ENCODE results near the gene TUBB. TPM values are rescaled to one million over a fixed set of nuclear protein-coding genes. Genes with fewer than 3 reads are reported as not detected.

The TUBB gene
- polyA plus RNA-seq, 1 of the 3 experiments (the other 2 are of a cell fraction) = 1,037 TPM

DNA sequence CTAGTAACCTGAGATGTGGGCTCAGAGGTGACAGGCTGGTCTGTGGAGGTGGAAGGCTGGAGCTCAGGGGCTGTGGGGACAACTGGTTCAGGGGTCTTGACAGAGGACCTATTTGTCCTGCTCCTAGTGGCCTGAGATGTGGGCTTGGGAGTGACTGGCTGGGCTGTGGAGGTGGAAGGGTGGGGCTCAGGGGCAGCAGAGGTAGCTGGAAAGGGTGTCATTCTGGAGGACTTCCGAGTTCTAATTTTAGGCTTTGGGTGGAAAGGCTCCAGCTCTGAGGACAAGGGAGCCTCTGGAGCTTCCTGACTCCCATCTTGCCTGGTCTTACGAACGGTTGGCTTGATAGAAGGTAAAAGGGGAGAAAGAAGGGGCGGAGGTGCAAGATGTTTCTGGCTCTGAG lies 14.5 kb upstream of the TUBB start (continued):
- TF ChIP-seq EP300 (IDR thresholded peaks at IDR 0.05; ENCODE audit: borderline replicate concordance in 1 of 2, low read depth in 1 of 2, low read length in 1 of 2) (no peak), RCOR1 (IDR thresholded peaks at IDR 0.05; ENCODE audit: low read length) (no peak)
- TF ChIP-seq, protein P1, sequence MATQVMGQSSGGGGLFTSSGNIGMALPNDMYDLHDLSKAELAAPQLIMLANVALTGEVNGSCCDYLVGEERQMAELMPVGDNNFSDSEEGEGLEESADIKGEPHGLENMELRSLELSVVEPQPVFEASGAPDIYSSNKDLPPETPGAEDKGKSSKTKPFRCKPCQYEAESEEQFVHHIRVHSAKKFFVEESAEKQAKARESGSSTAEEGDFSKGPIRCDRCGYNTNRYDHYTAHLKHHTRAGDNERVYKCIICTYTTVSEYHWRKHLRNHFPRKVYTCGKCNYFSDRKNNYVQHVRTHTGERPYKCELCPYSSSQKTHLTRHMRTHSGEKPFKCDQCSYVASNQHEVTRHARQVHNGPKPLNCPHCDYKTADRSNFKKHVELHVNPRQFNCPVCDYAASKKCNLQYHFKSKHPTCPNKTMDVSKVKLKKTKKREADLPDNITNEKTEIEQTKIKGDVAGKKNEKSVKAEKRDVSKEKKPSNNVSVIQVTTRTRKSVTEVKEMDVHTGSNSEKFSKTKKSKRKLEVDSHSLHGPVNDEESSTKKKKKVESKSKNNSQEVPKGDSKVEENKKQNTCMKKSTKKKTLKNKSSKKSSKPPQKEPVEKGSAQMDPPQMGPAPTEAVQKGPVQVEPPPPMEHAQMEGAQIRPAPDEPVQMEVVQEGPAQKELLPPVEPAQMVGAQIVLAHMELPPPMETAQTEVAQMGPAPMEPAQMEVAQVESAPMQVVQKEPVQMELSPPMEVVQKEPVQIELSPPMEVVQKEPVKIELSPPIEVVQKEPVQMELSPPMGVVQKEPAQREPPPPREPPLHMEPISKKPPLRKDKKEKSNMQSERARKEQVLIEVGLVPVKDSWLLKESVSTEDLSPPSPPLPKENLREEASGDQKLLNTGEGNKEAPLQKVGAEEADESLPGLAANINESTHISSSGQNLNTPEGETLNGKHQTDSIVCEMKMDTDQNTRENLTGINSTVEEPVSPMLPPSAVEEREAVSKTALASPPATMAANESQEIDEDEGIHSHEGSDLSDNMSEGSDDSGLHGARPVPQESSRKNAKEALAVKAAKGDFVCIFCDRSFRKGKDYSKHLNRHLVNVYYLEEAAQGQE (IDR thresholded peaks at IDR 0.05; ENCODE audit: low read depth, low read length) = no peak

- peaks cover 15 to 27% of the 10 kb centered on the region in 2 experiments for H3K36me3 ChIP-seq (replicated peaks in 1 of 2; ENCODE audit: control insufficient read depth in 1 of 2, insufficient read depth in 2 of 2, low read length in 1 of 2)
- no peak for DNase-seq
- H3K9me2 ChIP-seq = no peaks in the 10 kb centered on the region
- ChIA-PET POLR2A (interaction anchor here (0.6 to 1.4 kb wide), 2 partner anchors 15 to 1421 kb away, joined by 3 to 4 read pairs; partner anchors contain the start of gene ATF6B), CTCF (interaction anchor here (1.3 to 42.4 kb wide), 2 partner anchors 22 to 23 kb away, joined by 3 to 838 read pairs; partner anchors contain the start of genes DHX16, NRM and PPP1R18)
- H3K9me3 ChIP-seq = no peaks in the 10 kb centered on the region
- H3F3A ChIP-seq (replicated peaks; ENCODE audit: insufficient read depth) = peaks cover 5% of the 10 kb centered on the region
- no peak overlapping the region for H3K9ac ChIP-seq
- whole genome bisulfite sequencing (ENCODE audit: low lambda C conversion rate) = 83% methylated on average over 3 of the region's 6 CpGs
- no peak overlapping the region for H3K4me3 ChIP-seq (ENCODE audit: low read depth in 2 of 2, low read length in 1 of 2)
- H3K27ac ChIP-seq (ENCODE audit: low read depth in 2 of 2, low read length in 1 of 2) = no peak overlapping the region
- H3K79me2 ChIP-seq (ENCODE audit: insufficient read depth) = no peaks in the 10 kb centered on the region
- H4K20me1 ChIP-seq (ENCODE audit: insufficient read depth) = no peaks in the 10 kb centered on the region
- no peaks in the 10 kb centered on the region for H3K4me1 ChIP-seq (ENCODE audit: control insufficient read depth in 1 of 2, insufficient read depth in 2 of 2, low read depth in 1 of 2, low read length in 1 of 2)
- TF ChIP-seq FOXJ3 (CRISPR knock-in tag; IDR thresholded peaks at IDR 0.05) = no peak
- no peak for TF ChIP-seq EZH2phosphoT487 (IDR thresholded peaks at IDR 0.05; ENCODE audit: borderline replicate concordance, low read depth)
- no peak for TF ChIP-seq MEF2A (IDR thresholded peaks at IDR 0.05; ENCODE audit: borderline replicate concordance, low read depth)
- no peak for TF ChIP-seq POLR2AphosphoS5 (IDR thresholded peaks at IDR 0.05; ENCODE audit: low read depth, low read length)
- TF ChIP-seq RCOR1 (IDR thresholded peaks at IDR 0.05; ENCODE audit: low read length) = no peak
- no peak for TF ChIP-seq EP300 (IDR thresholded peaks at IDR 0.05; ENCODE audit: borderline replicate concordance in 1 of 2, low read depth in 1 of 2, low read length in 1 of 2)
- no peak for TF ChIP-seq TCF12 (IDR thresholded peaks at IDR 0.05)
- TF ChIP-seq SIN3A (IDR thresholded peaks at IDR 0.05; ENCODE audit: borderline replicate concordance, low read depth, low read length) = no peak
- TF ChIP-seq SMC3 (IDR thresholded peaks at IDR 0.05; ENCODE audit: low read depth, low read length) = no peak
- TF ChIP-seq, protein P2, sequence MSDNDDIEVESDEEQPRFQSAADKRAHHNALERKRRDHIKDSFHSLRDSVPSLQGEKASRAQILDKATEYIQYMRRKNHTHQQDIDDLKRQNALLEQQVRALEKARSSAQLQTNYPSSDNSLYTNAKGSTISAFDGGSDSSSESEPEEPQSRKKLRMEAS (IDR thresholded peaks at IDR 0.05; ENCODE audit: low read depth) = no peak
- no peak for TF ChIP-seq ZBTB33 (IDR thresholded peaks at IDR 0.05; ENCODE audit: borderline replicate concordance, low read depth)
- no peak for TF ChIP-seq ELF1 (IDR thresholded peaks at IDR 0.05)
- no peaks in the 10 kb centered on the region for H3K27me3 ChIP-seq (ENCODE audit: insufficient read depth)
- no peak overlapping the region for H3K4me2 ChIP-seq
- no peak overlapping the region for H2AFZ ChIP-seq (ENCODE audit: low read depth)
Observed at GRCh38 chr6:30707281-30707850, 12.8 kb upstream of the TUBB start.
